Colon (tissue), 2 donors: ENCODE results near the gene SLC23A2.

Experiments used
- FAIRE-seq: peaks from 2 replicates; lab custom pipeline; 2012; peaks lifted over from hg19 to GRCh38; lab: Jason Lieb, UNC
- donor health status: control.
- donor health status: control.

The SLC23A2 gene

GRCh38 chr20:4813863-4814695, 187.2 kb downstream of the SLC23A2 start:
- no peak for FAIRE-seq

- FAIRE-seq, result no peak
These were observed 188.0 kb downstream of the SLC23A2 start for GRCh38 chr20:4813076-4813862.

GRCh38 chr20:4812641-4813075, 188.7 kb downstream of the SLC23A2 start:
- no peak for FAIRE-seq

GRCh38 chr20:4812216-4812615, 189.1 kb downstream of the SLC23A2 start:
- FAIRE-seq, result no peak

- FAIRE-seq, result no peak
These were observed 189.6 kb downstream of the SLC23A2 start for GRCh38 chr20:4811661-4812181.

- FAIRE-seq, result no peak
These were observed 190.1 kb downstream of the SLC23A2 start for GRCh38 chr20:4811257-4811656.

- FAIRE-seq, result no peak
These were observed 190.8 kb downstream of the SLC23A2 start for GRCh38 chr20:4810426-4811019.

- FAIRE-seq, result no peak
These were observed 191.6 kb downstream of the SLC23A2 start for GRCh38 chr20:4809707-4810106.

- no peak for FAIRE-seq
These were observed 192.4 kb downstream of the SLC23A2 start for GRCh38 chr20:4808872-4809271.

- no peak for FAIRE-seq
These were observed 195.5 kb downstream of the SLC23A2 start for GRCh38 chr20:4805663-4806449.

GRCh38 chr20:4802527-4802926, 198.8 kb downstream of the SLC23A2 start:
- FAIRE-seq, result no peak
